AG08395 (cell line): ENCODE results near the gene VN1R5.
"Not testable (repeated sequence)": the region's sequence is repeated elsewhere in the genome, so short reads cannot be mapped to it uniquely, and the experiment has no call there.

Experiments
- DNase-seq: peaks from one replicate; pipeline ENCODE4 v3.0.0; 2012; ENCODE audit warnings: mixed read lengths, low spot score

VN1R5 gene

GRCh38 chr1:247255772-247256171, at the start of gene VN1R5:
Gene VN1R5 (plus strand): TSS chr1:247256072.
- DNase-seq: not testable (repeated sequence)

- DNase-seq: peak; percentile 3
Observed at GRCh38 chr1:247209396-247209795, 46.5 kb upstream of the VN1R5 start.

GRCh38 chr1:247210062-247210375, 45.9 kb upstream of the VN1R5 start:
- no peak for DNase-seq

- DNase-seq: peak; percentile 98
Observed at GRCh38 chr1:247210376-247211117, 45.3 kb upstream of the VN1R5 start.

- no peak for DNase-seq
Observed at GRCh38 chr1:247211339-247211738, 44.5 kb upstream of the VN1R5 start.

GRCh38 chr1:247212012-247212411, 43.9 kb upstream of the VN1R5 start:
- DNase-seq: no peak

GRCh38 chr1:247212627-247213617, 43.0 kb upstream of the VN1R5 start:
- no peak for DNase-seq

GRCh38 chr1:247216261-247216660, 39.6 kb upstream of the VN1R5 start:
- no peak for DNase-seq

GRCh38 chr1:247218121-247218651, 37.7 kb upstream of the VN1R5 start:
- no peak for DNase-seq

- not testable (repeated sequence) for DNase-seq
Observed at GRCh38 chr1:247220280-247220679, 35.6 kb upstream of the VN1R5 start.

- DNase-seq: no peak
Observed at GRCh38 chr1:247222840-247223239, 33.0 kb upstream of the VN1R5 start.

GRCh38 chr1:247224822-247225221, 31.1 kb upstream of the VN1R5 start:
- DNase-seq: no peak

- DNase-seq: no peak
Observed at GRCh38 chr1:247228133-247228532, 27.7 kb upstream of the VN1R5 start.

GRCh38 chr1:247241691-247242090, 14.2 kb upstream of the VN1R5 start:
- DNase-seq: no peak

- DNase-seq: no peak
Observed at GRCh38 chr1:247243524-247244137, 12.2 kb upstream of the VN1R5 start.

GRCh38 chr1:247246325-247247115, 9.4 kb upstream of the VN1R5 start:
- no peak for DNase-seq

- no peak for DNase-seq
Observed at GRCh38 chr1:247247568-247247967, 8.3 kb upstream of the VN1R5 start.

GRCh38 chr1:247266053-247266452, 10.2 kb downstream of the VN1R5 start:
- no peak for DNase-seq

GRCh38 chr1:247268390-247269045, 12.6 kb downstream of the VN1R5 start:
- no peak for DNase-seq

GRCh38 chr1:247269133-247269532, 13.3 kb downstream of the VN1R5 start:
- DNase-seq: no peak

- DNase-seq: no peak
Observed at GRCh38 chr1:247270003-247270402, 14.1 kb downstream of the VN1R5 start.
